Fibroblast of lung (primary cell): ENCODE results near the gene PPP1R1C.

Source experiments
- CTCF ChIP-seq, 2 donors: IDR thresholded peaks in 1 of 2; conservative IDR thresholded peaks in 1 of 2; 1 replicate in 1 of 2; 2 replicates in 1 of 2; pipeline ENCODE4 v1.5.1; 2011 to 2012; ENCODE audit warnings: low read length in 2 of 2, control low read depth in 1 of 2, inconsistent platforms in 1 of 2, low read depth in 1 of 2, mild to moderate bottlenecking in 1 of 2
- EZH2 ChIP-seq: IDR thresholded peaks from 2 replicates; pipeline ENCODE4 v1.5.1; 2012; ENCODE audit warnings: low read length, control low read depth, mild to moderate bottlenecking; ENCODE audit errors: missing control alignments

GRCh38 chr2:181988154-181988924, 2.7 kb downstream of the PPP1R1C start:
- TF ChIP-seq CTCF (conservative IDR thresholded peaks at IDR 0.05 in 1 of 2, IDR thresholded peaks at IDR 0.05 in 1 of 2; ENCODE audit: low read depth in 1 of 2, low read length in 2 of 2) (no peak), EZH2 (no peak)
